DND-41 (cell line): ENCODE measurements around the gene MCFD2.

ENCODE experiments used
- ATAC-seq: fragments of 200-7000 bp; cut with Tn5 transposase; 3 replicates; pipeline ENCODE4 v1.9.1; 2021; ENCODE audit warnings: low read depth; ENCODE audit not compliant: insufficient read depth
- DNase-seq: peaks from one replicate; pipeline ENCODE4 v3.0.0-alpha.2; 2020
- H2AFZ ChIP-seq: 2 replicates; pipeline ENCODE4 v1.6.0; 2012; ENCODE audit warnings: low read depth, low read length
- H3K27ac ChIP-seq: 2 replicates; pipeline ENCODE4 v1.5.1; 2012; ENCODE audit warnings: low read length, inconsistent platforms
- H3K27me3 ChIP-seq: fragments of 200-600 bp; sonication (generic); 2 replicates; pipeline ENCODE4 v1.6.0; 2012; ENCODE audit warnings: low read length, mild to moderate bottlenecking, inconsistent platforms; ENCODE audit not compliant: insufficient read depth, poor library complexity
- H3K36me3 ChIP-seq: 2 replicates; pipeline ENCODE4 v1.5.1; 2012; ENCODE audit warnings: low read length, inconsistent platforms; ENCODE audit not compliant: insufficient read depth
- H3K4me1 ChIP-seq: 2 replicates; pipeline ENCODE4 v1.5.1; 2012; ENCODE audit warnings: mild to moderate bottlenecking, low read length; ENCODE audit not compliant: insufficient read depth
- H3K4me2 ChIP-seq: 2 replicates; pipeline ENCODE4 v1.6.0; 2012; ENCODE audit warnings: mild to moderate bottlenecking, moderate library complexity, low read length, inconsistent platforms; ENCODE audit not compliant: insufficient read depth
- H3K4me3 ChIP-seq, 2 experiments: fragments of 200-600 bp in 1 of 2; shearing (Covaris generic) in 1 of 2; 2 replicates each; pipeline ENCODE4 v1.5.1; 2012 to 2016; ENCODE audit warnings: inconsistent platforms in 2 of 2, low read length in 2 of 2, mild to moderate bottlenecking in 2 of 2, low read depth in 1 of 2, moderate library complexity in 1 of 2
- H3K79me2 ChIP-seq: 2 replicates; pipeline ENCODE4 v1.6.0; 2012; ENCODE audit warnings: low read length, inconsistent platforms; ENCODE audit not compliant: insufficient read depth
- H3K9ac ChIP-seq: 2 replicates; pipeline ENCODE4 v1.6.0; 2012; ENCODE audit warnings: low read depth, mild to moderate bottlenecking, inconsistent platforms, low read length, moderate library complexity
- H3K9me3 ChIP-seq: 2 replicates; pipeline ENCODE4 v1.5.1; 2012; ENCODE audit warnings: low read length, moderate library complexity, mild to moderate bottlenecking, inconsistent platforms; ENCODE audit not compliant: insufficient read depth, severe bottlenecking
- H4K20me1 ChIP-seq: 2 replicates; pipeline ENCODE4 v1.6.0; 2012; ENCODE audit warnings: low read length; ENCODE audit not compliant: insufficient read depth
- CTCF ChIP-seq: IDR thresholded peaks from 2 replicates; pipeline ENCODE4 v1.5.1; 2012; ENCODE audit warnings: borderline replicate concordance, low read length, moderate library complexity, mild to moderate bottlenecking; ENCODE audit not compliant: poor library complexity, severe bottlenecking; ENCODE audit errors: extremely low read depth
- EZH2 ChIP-seq: IDR thresholded peaks from 3 replicates; pipeline ENCODE4 v1.6.1; 2012; ENCODE audit warnings: borderline replicate concordance, low read depth, mild to moderate bottlenecking, moderate library complexity, low read length, inconsistent platforms; ENCODE audit not compliant: severe bottlenecking

The MCFD2 gene

GRCh38 chr2:46925474-46926351 is 10.1 kb upstream of the MCFD2 start:
- no peak overlapping the region for H3K4me2 ChIP-seq
- no peak overlapping the region for H3K4me3 ChIP-seq
- peaks cover 7% of the 10 kb centered on the region for H3K9me3 ChIP-seq
- peaks cover 25% of the 10 kb centered on the region; the same call in 1 of the 2 replicates for H3K79me2 ChIP-seq
- H3K4me1 ChIP-seq: peaks cover 67% of the 10 kb centered on the region
- TF ChIP-seq CTCF (no peak), EZH2 (no peak)
- no peaks in the 10 kb centered on the region for H4K20me1 ChIP-seq
- H3K9ac ChIP-seq: no peak overlapping the region
- ATAC-seq (no peak), DNase-seq (no peak)
- H2AFZ ChIP-seq: no peak overlapping the region
- H3K27ac ChIP-seq: peak overlapping the region; percentile 43
- no peaks in the 10 kb centered on the region for H3K27me3 ChIP-seq
- H3K36me3 ChIP-seq: no peaks in the 10 kb centered on the region

- TF ChIP-seq EZH2: no peak
- TF ChIP-seq CTCF: no peak
- Histone ChIP-seq H3K27me3 (no peaks in the 10 kb centered on the region), H3K9me3 (peaks cover 7% of the 10 kb centered on the region), H3K36me3 (no peaks in the 10 kb centered on the region), H3K4me2 (peak overlapping the region; percentile 50), H3K79me2 (peaks cover 33% of the 10 kb centered on the region), H3K9ac (peak overlapping the region; percentile 26; the same call in 1 of the 2 replicates), H2AFZ (no peak overlapping the region), H3K4me1 (peaks cover 73% of the 10 kb centered on the region), H3K27ac (peak overlapping the region; percentile 69), H3K4me3 (no peak overlapping the region), H4K20me1 (no peaks in the 10 kb centered on the region)
- ATAC-seq: no peak
- DNase-seq: no peak
These were observed 9.0 kb upstream of the MCFD2 start for GRCh38 chr2:46924608-46925007.

- H3K4me1 ChIP-seq: peaks cover 72% of the 10 kb centered on the region
- peaks cover 7% of the 10 kb centered on the region for H3K9me3 ChIP-seq
- no peak overlapping the region for H2AFZ ChIP-seq
- peak overlapping the region; percentile 81 for H3K27ac ChIP-seq
- peak overlapping the region; percentile 50; the same call in 1 of the 2 replicates for H3K4me2 ChIP-seq
- no peaks in the 10 kb centered on the region for H3K36me3 ChIP-seq
- no peak overlapping the region; the same call in none of the 2 replicates for H3K9ac ChIP-seq
- no peak for ATAC-seq
- DNase-seq: peak; percentile 30
- H3K4me3 ChIP-seq: no peak overlapping the region
- no peaks in the 10 kb centered on the region for H3K27me3 ChIP-seq
- TF ChIP-seq CTCF: no peak
- TF ChIP-seq EZH2: no peak
- H4K20me1 ChIP-seq: no peaks in the 10 kb centered on the region
- H3K79me2 ChIP-seq: peaks cover 36% of the 10 kb centered on the region
These were observed 8.4 kb upstream of the MCFD2 start for GRCh38 chr2:46924038-46924437.
